Neural cell (in vitro differentiated cells): Measurements from ENCODE around the gene KLHL4. TPM values are rescaled to one million over a fixed set of nuclear protein-coding genes. Genes with fewer than 3 reads are reported as not detected.

Experiments
- H2AFZ ChIP-seq: fragments of 200-600, 300-800 bp; sonication (generic), shearing (Covaris generic); 2 replicates; pipeline ENCODE4 v1.6.0; 2014; ENCODE audit warnings: low read depth, mild to moderate bottlenecking, antibody characterized with exemption, low read length, moderate library complexity
- H3F3A ChIP-seq: fragments of 200-600 bp; shearing (Covaris generic); 2 replicates; pipeline ENCODE4 v1.6.1; 2016; ENCODE audit warnings: mild to moderate bottlenecking, moderate library complexity, mixed read lengths, antibody characterized with exemption, low read length; ENCODE audit not compliant: insufficient read depth, poor library complexity, severe bottlenecking
- H3K27ac ChIP-seq: fragments of 200-600, 300-800 bp; sonication (generic), shearing (Covaris generic); 2 replicates; pipeline ENCODE4 v1.5.1; 2014; ENCODE audit warnings: mild to moderate bottlenecking, low read length, moderate library complexity
- H3K27me3 ChIP-seq: fragments of 300-800, 200-600 bp; sonication (generic), shearing (Covaris generic); 2 replicates; pipeline ENCODE4 v1.6.0; 2014; ENCODE audit warnings: mild to moderate bottlenecking, low read depth, low read length, moderate library complexity; ENCODE audit not compliant: insufficient read depth
- H3K36me3 ChIP-seq: fragments of 300-800, 200-600 bp; sonication (generic), shearing (Covaris generic); 2 replicates; pipeline ENCODE4 v1.5.1; 2014; ENCODE audit warnings: mild to moderate bottlenecking, antibody characterized with exemption, low read length, moderate library complexity; ENCODE audit not compliant: insufficient read depth
- H3K4me2 ChIP-seq: fragments of 300-800, 200-600 bp; sonication (generic), shearing (Covaris generic); 2 replicates; pipeline ENCODE4 v1.6.0; 2014; ENCODE audit warnings: mild to moderate bottlenecking, low read length
- H3K4me3 ChIP-seq: fragments of 300-800, 200-600 bp; sonication (generic), shearing (Covaris generic); 2 replicates; pipeline ENCODE4 v1.5.1; 2014; ENCODE audit warnings: mild to moderate bottlenecking, low read length, moderate library complexity
- H3K79me2 ChIP-seq: fragments of 200-600 bp; shearing (Covaris generic); replicated peaks from 2 replicates; pipeline ENCODE4 v1.6.0; 2014; ENCODE audit warnings: mild to moderate bottlenecking, low read length, moderate library complexity; ENCODE audit not compliant: insufficient read depth
- H3K9ac ChIP-seq: fragments of 300-800, 200-600 bp; sonication (generic), shearing (Covaris generic); 2 replicates; pipeline ENCODE4 v1.6.1; 2016; ENCODE audit warnings: mild to moderate bottlenecking, low read length, mixed read lengths
- H3K9me2 ChIP-seq: fragments of 200-600 bp; shearing (Covaris generic); 2 replicates; pipeline ENCODE4 v1.6.1; 2016; ENCODE audit warnings: mild to moderate bottlenecking, low read length, mixed read lengths; ENCODE audit not compliant: insufficient read depth
- H3K9me3 ChIP-seq: fragments of 200-600, 300-800 bp; sonication (generic), shearing (Covaris generic); 2 replicates; pipeline ENCODE4 v1.6.1; 2016; ENCODE audit warnings: mild to moderate bottlenecking, mixed run types, low read length, moderate library complexity, mixed read lengths
- H4K20me1 ChIP-seq: fragments of 200-600 bp; shearing (Covaris generic); 2 replicates; pipeline ENCODE4 v1.6.1; 2016; ENCODE audit warnings: mild to moderate bottlenecking, mixed run types; ENCODE audit not compliant: insufficient read depth
- EP300 ChIP-seq: fragments of 450-650 bp; conservative IDR thresholded peaks from 2 replicates; pipeline ENCODE4 v1.6.1; 2014; ENCODE audit warnings: antibody characterized with exemption, mild to moderate bottlenecking, moderate library complexity; ENCODE audit not compliant: poor library complexity, severe bottlenecking
- EZH2 ChIP-seq: fragments of 200-600, 300-800 bp; shearing (Covaris generic), sonication (generic); IDR thresholded peaks from 2 replicates; pipeline ENCODE4 v1.6.1; 2014; ENCODE audit warnings: antibody characterized with exemption, low read length, borderline replicate concordance, mild to moderate bottlenecking; ENCODE audit not compliant: insufficient read depth, poor library complexity, severe bottlenecking
- MXI1 ChIP-seq: fragments of 450-650 bp; conservative IDR thresholded peaks from 2 replicates; pipeline ENCODE4 v1.6.1; 2014; ENCODE audit warnings: antibody characterized with exemption, mild to moderate bottlenecking; ENCODE audit not compliant: poor library complexity, severe bottlenecking
- POLR2AphosphoS5 ChIP-seq: IDR thresholded peaks from 2 replicates; pipeline ENCODE4 v1.6.1; 2012
- RAD21 ChIP-seq: fragments of 450-650 bp; conservative IDR thresholded peaks from 2 replicates; pipeline ENCODE4 v1.6.1; 2014; ENCODE audit warnings: antibody characterized with exemption, mild to moderate bottlenecking, moderate library complexity
- SMC3 ChIP-seq: fragments of 450-650 bp; conservative IDR thresholded peaks from 2 replicates; pipeline ENCODE4 v1.6.1; 2014; ENCODE audit warnings: antibody characterized with exemption, mild to moderate bottlenecking, moderate library complexity; ENCODE audit not compliant: poor library complexity
- TAF1 ChIP-seq: IDR thresholded peaks from 2 replicates; pipeline ENCODE4 v1.6.1; 2012; ENCODE audit warnings: low read depth
- polyA plus RNA-seq: library from polyadenylated mRNA; depleted of rRNA; stranded (reverse); fragments of >200 nt; gene quantifications from 2 replicates; pipeline ENCODE4 v1.2.3, GENCODE V29; 2014
- TF ChIP-seq, protein P1 (sequence below): fragments of 450-650 bp; IDR thresholded peaks from 2 replicates; pipeline ENCODE4 v1.5.1; 2014; ENCODE audit warnings: antibody characterized with exemption, mild to moderate bottlenecking, moderate library complexity; ENCODE audit not compliant: poor library complexity, severe bottlenecking
- TF ChIP-seq, protein P2 (sequence below): IDR thresholded peaks from 2 replicates; pipeline ENCODE4 v1.6.1; 2012; ENCODE audit warnings: borderline replicate concordance

KLHL4 gene
- polyA plus RNA-seq, 1 donor from 2014 or later = 2.8 TPM

- Histone ChIP-seq H3K27me3 (no peaks in the 10 kb centered on the region), H4K20me1 (no peaks in the 10 kb centered on the region), H3K9me3 (no peaks in the 10 kb centered on the region), H3K9me2 (no peaks in the 10 kb centered on the region), H3K9ac (no peak overlapping the region), H3F3A (no peaks in the 10 kb centered on the region), H2AFZ (no peak overlapping the region), H3K27ac (no peak overlapping the region), H3K79me2 (no peaks in the 10 kb centered on the region), H3K36me3 (no peaks in the 10 kb centered on the region), H3K4me3 (no peak overlapping the region), H3K4me2 (no peak overlapping the region)
- TF ChIP-seq EP300 (no peak), MXI1 (no peak), RAD21 (no peak), EZH2 (no peak), TAF1 (no peak), POLR2AphosphoS5 (no peak), SMC3 (no peak)
- TF ChIP-seq, protein P1, sequence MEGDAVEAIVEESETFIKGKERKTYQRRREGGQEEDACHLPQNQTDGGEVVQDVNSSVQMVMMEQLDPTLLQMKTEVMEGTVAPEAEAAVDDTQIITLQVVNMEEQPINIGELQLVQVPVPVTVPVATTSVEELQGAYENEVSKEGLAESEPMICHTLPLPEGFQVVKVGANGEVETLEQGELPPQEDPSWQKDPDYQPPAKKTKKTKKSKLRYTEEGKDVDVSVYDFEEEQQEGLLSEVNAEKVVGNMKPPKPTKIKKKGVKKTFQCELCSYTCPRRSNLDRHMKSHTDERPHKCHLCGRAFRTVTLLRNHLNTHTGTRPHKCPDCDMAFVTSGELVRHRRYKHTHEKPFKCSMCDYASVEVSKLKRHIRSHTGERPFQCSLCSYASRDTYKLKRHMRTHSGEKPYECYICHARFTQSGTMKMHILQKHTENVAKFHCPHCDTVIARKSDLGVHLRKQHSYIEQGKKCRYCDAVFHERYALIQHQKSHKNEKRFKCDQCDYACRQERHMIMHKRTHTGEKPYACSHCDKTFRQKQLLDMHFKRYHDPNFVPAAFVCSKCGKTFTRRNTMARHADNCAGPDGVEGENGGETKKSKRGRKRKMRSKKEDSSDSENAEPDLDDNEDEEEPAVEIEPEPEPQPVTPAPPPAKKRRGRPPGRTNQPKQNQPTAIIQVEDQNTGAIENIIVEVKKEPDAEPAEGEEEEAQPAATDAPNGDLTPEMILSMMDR = no peak
- TF ChIP-seq, protein P2, sequence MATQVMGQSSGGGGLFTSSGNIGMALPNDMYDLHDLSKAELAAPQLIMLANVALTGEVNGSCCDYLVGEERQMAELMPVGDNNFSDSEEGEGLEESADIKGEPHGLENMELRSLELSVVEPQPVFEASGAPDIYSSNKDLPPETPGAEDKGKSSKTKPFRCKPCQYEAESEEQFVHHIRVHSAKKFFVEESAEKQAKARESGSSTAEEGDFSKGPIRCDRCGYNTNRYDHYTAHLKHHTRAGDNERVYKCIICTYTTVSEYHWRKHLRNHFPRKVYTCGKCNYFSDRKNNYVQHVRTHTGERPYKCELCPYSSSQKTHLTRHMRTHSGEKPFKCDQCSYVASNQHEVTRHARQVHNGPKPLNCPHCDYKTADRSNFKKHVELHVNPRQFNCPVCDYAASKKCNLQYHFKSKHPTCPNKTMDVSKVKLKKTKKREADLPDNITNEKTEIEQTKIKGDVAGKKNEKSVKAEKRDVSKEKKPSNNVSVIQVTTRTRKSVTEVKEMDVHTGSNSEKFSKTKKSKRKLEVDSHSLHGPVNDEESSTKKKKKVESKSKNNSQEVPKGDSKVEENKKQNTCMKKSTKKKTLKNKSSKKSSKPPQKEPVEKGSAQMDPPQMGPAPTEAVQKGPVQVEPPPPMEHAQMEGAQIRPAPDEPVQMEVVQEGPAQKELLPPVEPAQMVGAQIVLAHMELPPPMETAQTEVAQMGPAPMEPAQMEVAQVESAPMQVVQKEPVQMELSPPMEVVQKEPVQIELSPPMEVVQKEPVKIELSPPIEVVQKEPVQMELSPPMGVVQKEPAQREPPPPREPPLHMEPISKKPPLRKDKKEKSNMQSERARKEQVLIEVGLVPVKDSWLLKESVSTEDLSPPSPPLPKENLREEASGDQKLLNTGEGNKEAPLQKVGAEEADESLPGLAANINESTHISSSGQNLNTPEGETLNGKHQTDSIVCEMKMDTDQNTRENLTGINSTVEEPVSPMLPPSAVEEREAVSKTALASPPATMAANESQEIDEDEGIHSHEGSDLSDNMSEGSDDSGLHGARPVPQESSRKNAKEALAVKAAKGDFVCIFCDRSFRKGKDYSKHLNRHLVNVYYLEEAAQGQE = no peak
Observed at GRCh38 chrX:87583679-87584078, 66.1 kb downstream of the KLHL4 start.

- Histone ChIP-seq H3K4me3 (no peak overlapping the region), H3F3A (no peaks in the 10 kb centered on the region), H3K36me3 (no peaks in the 10 kb centered on the region), H3K4me2 (no peak overlapping the region), H3K79me2 (no peaks in the 10 kb centered on the region), H3K27me3 (no peaks in the 10 kb centered on the region), H2AFZ (no peak overlapping the region), H4K20me1 (no peaks in the 10 kb centered on the region), H3K27ac (no peak overlapping the region), H3K9ac (no peak overlapping the region), H3K9me3 (no peaks in the 10 kb centered on the region), H3K9me2 (no peaks in the 10 kb centered on the region)
- TF ChIP-seq, protein P1 = no peak
- no peak for TF ChIP-seq EP300
- TF ChIP-seq, protein P2 = no peak
- no peak for TF ChIP-seq TAF1
- TF ChIP-seq POLR2AphosphoS5 = no peak
- TF ChIP-seq EZH2 = no peak
- TF ChIP-seq SMC3 = no peak
- TF ChIP-seq RAD21 = no peak
- TF ChIP-seq MXI1 = no peak
Observed at GRCh38 chrX:87616371-87616770, 98.8 kb downstream of the KLHL4 start.
